ENCODE results near the gene C2orf66. TPM values are rescaled to one million over a fixed set of nuclear protein-coding genes. Genes with fewer than 3 reads are reported as not detected.

The C2orf66 gene
- total RNA-seq, 1 donor from 2014 or later, result 0.18 TPM

- Mint-ChIP-seq H3K4me1 (no peaks in the 10 kb centered on the region), H3K9me3 (no peaks in the 10 kb centered on the region), H3K27me3 (ENCODE audit: low read depth) (no peaks in the 10 kb centered on the region), H3K36me3 (peaks cover 29% of the 10 kb centered on the region), H3K27ac (no peak overlapping the region), H3K4me3 (no peak overlapping the region)
- no peak for DNase-seq (ENCODE audit: low spot score in 2 of 2, unreplicated experiment in 2 of 2)
- no peak for TF ChIP-seq CTCF (IDR thresholded peaks at IDR 0.05; ENCODE audit: unreplicated experiment)
Observed at GRCh38 chr2:196846295-196846694, 37.1 kb upstream of the C2orf66 start.

GRCh38 chr2:196845371-196845770 lies 36.2 kb upstream of the C2orf66 start:
- Mint-ChIP-seq H3K27ac (no peak overlapping the region), H3K9me3 (no peaks in the 10 kb centered on the region), H3K36me3 (peaks cover 33% of the 10 kb centered on the region), H3K4me3 (no peak overlapping the region), H3K27me3 (ENCODE audit: low read depth) (no peaks in the 10 kb centered on the region), H3K4me1 (no peaks in the 10 kb centered on the region)
- TF ChIP-seq CTCF (IDR thresholded peaks at IDR 0.05; ENCODE audit: unreplicated experiment), result no peak
- no peak for DNase-seq (ENCODE audit: low spot score in 2 of 2, unreplicated experiment in 2 of 2)

GRCh38 chr2:196840171-196840570 lies 31.0 kb upstream of the C2orf66 start:
- Mint-ChIP-seq H3K27ac (no peak overlapping the region), H3K36me3 (peaks cover 21% of the 10 kb centered on the region), H3K9me3 (no peaks in the 10 kb centered on the region), H3K27me3 (ENCODE audit: low read depth) (no peaks in the 10 kb centered on the region), H3K4me1 (peaks cover 2% of the 10 kb centered on the region), H3K4me3 (no peak overlapping the region)
- no peak for TF ChIP-seq CTCF (IDR thresholded peaks at IDR 0.05; ENCODE audit: unreplicated experiment)
- no peak for DNase-seq (ENCODE audit: low spot score in 2 of 2, unreplicated experiment in 2 of 2)

GRCh38 chr2:196839574-196839973 lies 30.4 kb upstream of the C2orf66 start:
- TF ChIP-seq CTCF (IDR thresholded peaks at IDR 0.05; ENCODE audit: unreplicated experiment), result no peak
- Mint-ChIP-seq H3K27me3 (ENCODE audit: low read depth) (no peaks in the 10 kb centered on the region), H3K27ac (no peak overlapping the region), H3K36me3 (peaks cover 20% of the 10 kb centered on the region), H3K4me1 (peaks cover 2% of the 10 kb centered on the region), H3K9me3 (no peaks in the 10 kb centered on the region), H3K4me3 (no peak overlapping the region)
- no peak for DNase-seq (ENCODE audit: low spot score in 2 of 2, unreplicated experiment in 2 of 2)

- Mint-ChIP-seq H3K4me1 (peaks cover 2% of the 10 kb centered on the region), H3K9me3 (no peaks in the 10 kb centered on the region), H3K4me3 (no peak overlapping the region), H3K36me3 (peaks cover 18% of the 10 kb centered on the region), H3K27me3 (ENCODE audit: low read depth) (no peaks in the 10 kb centered on the region), H3K27ac (no peak overlapping the region)
- no peak for TF ChIP-seq CTCF (IDR thresholded peaks at IDR 0.05; ENCODE audit: unreplicated experiment)
- DNase-seq (ENCODE audit: low spot score in 2 of 2, unreplicated experiment in 2 of 2), result no peak
Observed at GRCh38 chr2:196836440-196836839, 27.3 kb upstream of the C2orf66 start.

GRCh38 chr2:196830701-196831100 lies 21.5 kb upstream of the C2orf66 start:
- TF ChIP-seq CTCF (IDR thresholded peaks at IDR 0.05; ENCODE audit: unreplicated experiment), result no peak
- Mint-ChIP-seq H3K27ac (no peak overlapping the region), H3K9me3 (no peaks in the 10 kb centered on the region), H3K36me3 (peaks cover 6% of the 10 kb centered on the region), H3K4me3 (no peak overlapping the region), H3K4me1 (no peaks in the 10 kb centered on the region), H3K27me3 (ENCODE audit: low read depth) (no peaks in the 10 kb centered on the region)
- no peak for DNase-seq (ENCODE audit: low spot score in 2 of 2, unreplicated experiment in 2 of 2)

All from mesothelial cell of epicardium (in vitro differentiated cells).